HG03103 (cell line): ENCODE measurements around the gene PCNX3.
"Not testable (repeated sequence)": the region's sequence is repeated elsewhere in the genome, so short reads cannot be mapped to it uniquely, and the experiment has no call there.

ENCODE experiments used
- ATAC-seq: cut with Tn5 transposase; IDR thresholded peaks from one replicate; pipeline ENCODE4 v1.9.1; 2021; ENCODE audit warnings: low read depth; ENCODE audit not compliant: unreplicated experiment

Gene PCNX3

DNA sequence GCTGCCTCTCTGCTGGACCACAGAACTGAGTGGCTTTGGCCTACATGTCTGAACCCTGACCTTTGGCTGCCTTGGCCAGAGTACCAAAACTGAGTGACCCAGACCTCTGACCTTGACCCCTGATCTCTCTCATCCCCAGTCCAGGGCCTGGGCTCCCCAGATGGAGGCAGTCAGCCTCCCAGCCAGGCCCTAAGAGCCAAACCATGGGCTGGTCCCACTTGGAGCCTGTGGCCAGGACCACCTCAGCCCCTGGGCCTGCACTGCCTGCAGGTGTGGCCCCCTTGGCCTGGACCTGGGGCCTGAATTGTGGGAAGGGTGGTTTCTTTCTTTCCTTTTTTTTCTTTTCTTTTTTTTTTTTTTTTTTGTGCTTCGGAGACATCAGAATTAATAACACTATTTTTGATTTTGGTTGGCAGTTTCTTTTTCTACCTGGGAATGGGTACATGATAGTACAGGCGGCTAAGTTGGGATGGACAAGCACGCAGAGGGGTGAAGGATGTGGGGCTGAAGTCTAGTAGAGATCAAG is 21.5 kb downstream of the PCNX3 start:
- ATAC-seq: no peak

- ATAC-seq: no peak
These were observed 22.3 kb downstream of the PCNX3 start, which contains the start of gene SIPA1 for GRCh38 chr11:65637794-65638419. Gene SIPA1, plus strand, starts transcription at chr11:65638101. Its CDS starts 2,821 bp downstream, at chr11:65640922.

- not testable (repeated sequence) for ATAC-seq
These were observed 23.6 kb downstream of the PCNX3 start for GRCh38 chr11:65639228-65639597.

- no peak for ATAC-seq
These were observed 24.3 kb downstream of the PCNX3 start for GRCh38 chr11:65639623-65640482.

DNA sequence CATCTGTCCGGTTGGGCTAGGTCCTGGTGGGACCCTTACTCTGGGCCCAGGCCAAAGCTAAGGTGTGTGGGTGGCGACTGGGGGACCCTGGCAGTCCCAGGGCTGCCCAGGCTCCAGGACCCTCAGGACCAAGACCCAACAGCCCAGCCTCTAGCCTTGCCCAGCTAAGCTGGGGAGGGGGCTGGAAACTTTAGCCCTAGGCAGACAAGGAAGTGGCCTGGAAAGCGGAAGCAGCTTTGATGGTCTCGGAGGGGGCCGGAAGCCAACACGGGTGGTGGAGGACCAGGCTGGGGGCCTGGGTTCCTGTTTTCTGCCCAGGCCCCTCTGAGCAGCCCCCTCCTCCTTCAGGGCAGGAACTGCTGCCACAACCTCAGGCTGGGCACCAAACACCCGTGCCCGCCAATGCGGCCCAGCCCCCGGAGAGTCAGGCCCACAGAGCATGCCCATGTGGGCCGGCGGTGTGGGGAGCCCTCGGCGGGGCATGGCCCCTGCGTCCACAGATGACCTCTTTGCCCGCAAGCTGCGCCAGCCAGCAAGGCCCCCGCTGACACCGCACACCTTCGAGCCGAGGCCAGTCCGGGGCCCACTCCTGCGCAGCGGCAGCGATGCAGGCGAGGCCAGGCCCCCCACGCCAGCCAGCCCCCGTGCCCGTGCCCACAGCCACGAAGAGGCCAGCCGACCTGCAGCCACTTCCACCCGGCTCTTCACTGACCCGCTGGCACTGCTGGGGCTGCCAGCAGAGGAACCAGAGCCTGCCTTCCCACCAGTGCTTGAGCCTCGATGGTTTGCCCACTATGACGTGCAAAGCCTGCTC is 25.1 kb downstream of the PCNX3 start:
- no peak for ATAC-seq

DNA sequence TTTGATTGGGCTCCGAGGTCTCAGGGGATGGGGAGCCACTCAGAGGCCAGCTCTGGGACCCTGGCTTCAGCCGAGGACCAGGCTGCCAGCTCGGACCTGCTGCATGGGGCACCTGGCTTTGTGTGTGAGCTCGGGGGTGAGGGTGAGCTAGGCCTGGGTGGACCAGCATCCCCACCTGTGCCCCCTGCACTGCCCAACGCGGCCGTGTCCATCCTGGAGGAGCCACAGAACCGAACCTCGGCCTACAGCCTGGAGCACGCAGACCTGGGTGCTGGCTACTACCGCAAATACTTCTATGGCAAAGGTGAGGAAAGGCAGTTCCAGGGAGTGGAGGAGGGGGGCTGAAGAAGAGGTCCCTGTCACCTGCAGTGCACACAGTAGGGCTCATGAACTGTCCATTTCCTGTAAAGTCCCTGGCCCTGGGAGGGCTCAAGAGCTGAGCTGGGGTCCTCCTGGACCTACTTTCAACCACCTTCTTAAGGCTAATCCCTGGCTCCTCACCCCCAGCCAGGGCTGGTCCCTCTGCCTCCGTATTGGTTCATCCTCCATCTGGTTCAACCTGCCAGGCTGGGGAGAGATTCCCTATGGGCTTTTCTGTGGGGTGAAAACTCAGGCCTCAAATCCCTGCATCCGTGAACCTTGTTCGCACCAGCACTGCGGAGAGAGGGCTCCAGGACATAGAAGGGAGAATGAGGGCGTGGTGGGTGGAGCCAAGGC is 25.9 kb downstream of the PCNX3 start:
- ATAC-seq: no peak

DNA sequence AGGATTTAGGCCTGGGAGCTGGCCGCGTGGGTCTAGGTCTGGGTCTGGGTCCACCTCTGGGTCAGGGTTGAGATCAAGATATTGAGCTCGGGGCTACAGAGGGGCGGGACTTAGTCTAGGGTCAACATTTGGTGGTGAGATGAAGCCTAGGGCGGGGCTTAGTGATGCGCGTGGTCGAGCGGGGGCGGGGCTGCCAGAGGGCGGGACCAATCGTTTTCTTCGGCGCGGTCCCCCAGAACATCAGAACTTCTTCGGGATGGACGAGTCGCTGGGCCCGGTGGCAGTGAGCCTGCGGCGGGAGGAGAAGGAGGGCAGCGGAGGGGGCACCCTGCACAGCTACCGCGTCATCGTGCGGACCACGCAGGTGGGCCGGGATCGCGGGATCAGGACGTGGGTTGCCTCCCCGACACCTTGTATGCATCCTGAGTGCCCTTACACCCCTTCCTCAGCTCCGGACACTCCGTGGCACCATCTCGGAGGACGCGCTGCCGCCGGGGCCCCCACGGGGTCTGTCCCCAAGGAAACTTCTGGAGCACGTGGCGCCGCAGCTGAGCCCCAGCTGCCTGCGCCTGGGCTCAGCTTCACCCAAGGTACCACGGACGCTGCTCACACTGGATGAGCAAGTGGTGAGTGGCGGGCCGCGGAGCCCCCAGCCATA is 26.6 kb downstream of the PCNX3 start:
- ATAC-seq: no peak

DNA sequence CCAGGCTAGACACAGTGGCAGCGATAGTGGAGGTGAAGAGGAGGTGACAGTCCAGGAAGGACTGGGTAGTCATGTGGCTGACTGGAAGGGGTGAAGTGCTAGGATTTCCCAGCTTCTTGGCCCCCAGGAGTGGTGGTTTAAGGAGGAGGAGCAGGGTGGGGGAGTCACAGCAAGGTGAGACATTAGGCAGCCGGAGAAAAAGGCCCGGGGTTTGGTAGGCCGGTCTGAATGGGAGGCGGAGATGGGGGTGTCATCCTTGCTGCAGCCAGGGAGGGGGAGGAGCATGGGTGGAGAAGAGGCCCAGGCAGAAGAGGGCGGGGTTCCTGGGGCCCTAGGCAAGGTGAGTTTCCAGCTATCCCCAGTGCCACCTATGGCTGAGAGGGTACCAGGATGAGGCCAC is 28.4 kb downstream of the PCNX3 start:
- no peak for ATAC-seq

DNA sequence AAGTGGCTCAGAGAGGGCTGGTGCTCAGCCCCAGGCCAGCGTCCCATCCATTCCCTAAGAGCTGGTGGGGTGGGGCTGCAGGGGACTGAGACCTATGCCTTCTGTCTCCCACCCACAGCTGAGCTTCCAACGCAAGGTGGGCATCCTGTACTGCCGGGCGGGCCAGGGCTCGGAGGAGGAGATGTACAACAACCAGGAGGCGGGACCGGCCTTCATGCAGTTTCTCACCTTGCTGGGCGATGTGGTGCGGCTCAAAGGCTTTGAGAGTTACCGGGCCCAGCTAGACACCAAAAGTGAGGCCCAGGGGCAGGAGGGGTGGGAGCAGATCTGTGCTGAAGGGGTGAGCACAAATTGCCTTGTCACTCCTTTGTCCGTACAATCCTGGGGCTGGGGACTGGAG is 29.3 kb downstream of the PCNX3 start:
- ATAC-seq: no peak

GRCh38 chr11:65645710-65646109 is 30.1 kb downstream of the PCNX3 start:
- no peak for ATAC-seq

- ATAC-seq: no peak
These were observed 30.8 kb downstream of the PCNX3 start for GRCh38 chr11:65646288-65646957.

DNA sequence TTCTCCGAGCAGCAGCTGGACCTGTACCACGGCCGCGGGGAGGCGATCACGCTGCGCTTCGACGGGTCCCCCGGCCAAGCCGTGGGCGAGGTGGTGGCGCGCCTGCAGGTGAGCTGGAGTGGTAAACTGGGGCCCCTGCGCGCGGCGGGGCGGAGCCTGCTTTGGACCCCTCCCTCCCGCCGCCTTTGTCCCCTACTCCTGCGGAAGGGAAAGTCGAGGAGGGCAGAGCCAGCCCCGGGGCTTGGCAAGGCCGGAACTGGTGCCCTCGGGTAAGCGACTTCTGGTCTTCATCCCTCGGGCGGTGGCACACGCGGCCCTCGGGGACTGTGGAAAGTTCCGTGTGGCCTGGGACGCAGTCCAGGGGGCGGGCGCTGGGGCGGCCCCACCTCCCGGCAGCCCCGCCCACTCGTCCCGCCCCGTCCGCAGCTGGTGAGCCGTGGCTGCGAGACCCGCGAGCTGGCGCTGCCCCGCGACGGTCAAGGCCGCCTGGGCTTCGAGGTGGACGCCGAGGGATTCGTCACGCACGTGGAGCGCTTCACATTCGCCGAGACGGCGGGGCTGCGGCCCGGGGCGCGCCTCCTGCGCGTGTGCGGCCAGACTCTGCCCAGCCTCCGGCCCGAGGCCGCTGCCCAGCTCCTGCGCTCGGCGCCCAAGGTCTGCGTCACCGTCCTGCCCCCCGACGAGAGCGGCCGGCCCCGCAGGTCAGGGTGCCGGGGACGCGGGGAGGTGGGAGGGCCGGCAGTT is 31.6 kb downstream of the PCNX3 start:
- ATAC-seq: no peak

GRCh38 chr11:65648997-65649493 is 33.5 kb downstream of the PCNX3 start:
- ATAC-seq: no peak

GRCh38 chr11:65649656-65650546 is 34.3 kb downstream of the PCNX3 start:
- ATAC-seq: no peak

GRCh38 chr11:65650547-65651338 is 35.2 kb downstream of the PCNX3 start:
- no peak for ATAC-seq

DNA sequence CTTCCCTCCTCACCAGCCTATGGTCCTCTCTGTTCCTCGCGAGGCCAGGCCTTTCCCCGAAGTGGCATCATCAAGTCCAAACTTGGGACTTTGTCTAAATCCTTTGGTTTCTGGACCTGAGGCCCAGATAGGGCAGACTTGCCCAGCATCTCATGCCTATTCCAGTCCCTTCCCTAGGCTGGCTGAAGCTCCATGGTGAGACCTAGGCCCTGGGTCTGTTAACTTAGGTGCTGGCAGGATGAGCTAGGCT is 35.7 kb downstream of the PCNX3 start:
- no peak for ATAC-seq
